ENCODE measurements around the gene RBM24. TPM values are rescaled to one million over a fixed set of nuclear protein-coding genes. Genes with fewer than 3 reads are reported as not detected.

Gene RBM24
- total and polyA plus RNA-seq, 2 of the 13 experiments (the other 11 are each of a cell fraction or from before 2014, with no cell fraction given), result 1.5 to 14.2 TPM

DNA sequence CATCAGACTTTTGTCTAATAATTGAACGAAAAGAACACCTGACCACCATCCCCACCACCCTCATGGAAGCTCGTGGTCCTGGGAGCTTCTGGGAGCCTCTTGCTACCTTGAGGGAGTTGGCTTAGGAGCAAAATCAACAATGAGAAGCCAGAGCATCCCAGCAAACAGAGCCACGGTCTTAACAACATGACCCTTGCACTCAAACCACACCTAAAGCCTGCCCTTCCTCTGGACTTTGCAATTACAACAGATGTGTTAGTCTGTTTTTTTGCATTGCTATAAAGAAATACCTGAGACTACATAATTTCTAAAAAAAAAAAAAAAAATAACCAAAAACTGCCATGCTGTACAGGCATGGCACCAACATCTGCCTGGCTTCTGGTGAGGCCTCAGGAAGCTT is 9.5 kb upstream of the RBM24 start (continued):
- TF ChIP-seq FOXO1 (CRISPR knock-in tag; IDR thresholded peaks at IDR 0.05) (peak; percentile 50; the same call in 1 of the 2 replicates), ETV5 (CRISPR knock-in tag; IDR thresholded peaks at IDR 0.05; ENCODE audit: borderline replicate concordance) (peak; percentile 46; the same call in 1 of the 2 replicates), MIER3 (CRISPR knock-in tag; IDR thresholded peaks at IDR 0.05; ENCODE audit: borderline replicate concordance) (peak; percentile 49; the same call in 1 of the 2 replicates), PAXIP1 (CRISPR knock-in tag; conservative IDR thresholded peaks at IDR 0.05) (0 out of 2 replicates have a peak, but pooled peaks have one; percentile 25), NR2F6 (IDR thresholded peaks at IDR 0.05) (peak; percentile 57; the same call in 1 of the 2 replicates), NR2F6 (CRISPR knock-in tag; IDR thresholded peaks at IDR 0.05) (peak; percentile 76), RARA (CRISPR knock-in tag; IDR thresholded peaks at IDR 0.05) (peak; percentile 41), PHF5A (CRISPR knock-in tag; IDR thresholded peaks at IDR 0.05; ENCODE audit: low read depth, unreplicated experiment) (no peak), CBFB (CRISPR knock-in tag; IDR thresholded peaks at IDR 0.05) (no peak), RXRB (CRISPR knock-in tag; IDR thresholded peaks at IDR 0.05; ENCODE audit: borderline replicate concordance) (peak; percentile 56; the same call in 1 of the 2 replicates), RCOR2 (CRISPR knock-in tag; IDR thresholded peaks at IDR 0.05) (peak; percentile 74), GATAD2A (CRISPR knock-in tag; IDR thresholded peaks at IDR 0.05) (peak; percentile 70; the same call in 1 of the 2 replicates), ERF (CRISPR knock-in tag; IDR thresholded peaks at IDR 0.05) (peak; percentile 56; the same call in 1 of the 2 replicates), ZNF326 (CRISPR knock-in tag; IDR thresholded peaks at IDR 0.05; ENCODE audit: borderline replicate concordance) (no peak), EHMT2 (IDR thresholded peaks at IDR 0.05; ENCODE audit: borderline replicate concordance, low read depth, low read length) (0 out of 2 replicates have a peak, but pooled peaks have one; percentile 4)
- TF ChIP-seq, protein P1, sequence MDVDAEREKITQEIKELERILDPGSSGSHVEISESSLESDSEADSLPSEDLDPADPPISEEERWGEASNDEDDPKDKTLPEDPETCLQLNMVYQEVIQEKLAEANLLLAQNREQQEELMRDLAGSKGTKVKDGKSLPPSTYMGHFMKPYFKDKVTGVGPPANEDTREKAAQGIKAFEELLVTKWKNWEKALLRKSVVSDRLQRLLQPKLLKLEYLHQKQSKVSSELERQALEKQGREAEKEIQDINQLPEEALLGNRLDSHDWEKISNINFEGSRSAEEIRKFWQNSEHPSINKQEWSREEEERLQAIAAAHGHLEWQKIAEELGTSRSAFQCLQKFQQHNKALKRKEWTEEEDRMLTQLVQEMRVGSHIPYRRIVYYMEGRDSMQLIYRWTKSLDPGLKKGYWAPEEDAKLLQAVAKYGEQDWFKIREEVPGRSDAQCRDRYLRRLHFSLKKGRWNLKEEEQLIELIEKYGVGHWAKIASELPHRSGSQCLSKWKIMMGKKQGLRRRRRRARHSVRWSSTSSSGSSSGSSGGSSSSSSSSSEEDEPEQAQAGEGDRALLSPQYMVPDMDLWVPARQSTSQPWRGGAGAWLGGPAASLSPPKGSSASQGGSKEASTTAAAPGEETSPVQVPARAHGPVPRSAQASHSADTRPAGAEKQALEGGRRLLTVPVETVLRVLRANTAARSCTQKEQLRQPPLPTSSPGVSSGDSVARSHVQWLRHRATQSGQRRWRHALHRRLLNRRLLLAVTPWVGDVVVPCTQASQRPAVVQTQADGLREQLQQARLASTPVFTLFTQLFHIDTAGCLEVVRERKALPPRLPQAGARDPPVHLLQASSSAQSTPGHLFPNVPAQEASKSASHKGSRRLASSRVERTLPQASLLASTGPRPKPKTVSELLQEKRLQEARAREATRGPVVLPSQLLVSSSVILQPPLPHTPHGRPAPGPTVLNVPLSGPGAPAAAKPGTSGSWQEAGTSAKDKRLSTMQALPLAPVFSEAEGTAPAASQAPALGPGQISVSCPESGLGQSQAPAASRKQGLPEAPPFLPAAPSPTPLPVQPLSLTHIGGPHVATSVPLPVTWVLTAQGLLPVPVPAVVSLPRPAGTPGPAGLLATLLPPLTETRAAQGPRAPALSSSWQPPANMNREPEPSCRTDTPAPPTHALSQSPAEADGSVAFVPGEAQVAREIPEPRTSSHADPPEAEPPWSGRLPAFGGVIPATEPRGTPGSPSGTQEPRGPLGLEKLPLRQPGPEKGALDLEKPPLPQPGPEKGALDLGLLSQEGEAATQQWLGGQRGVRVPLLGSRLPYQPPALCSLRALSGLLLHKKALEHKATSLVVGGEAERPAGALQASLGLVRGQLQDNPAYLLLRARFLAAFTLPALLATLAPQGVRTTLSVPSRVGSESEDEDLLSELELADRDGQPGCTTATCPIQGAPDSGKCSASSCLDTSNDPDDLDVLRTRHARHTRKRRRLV (CRISPR knock-in tag; IDR thresholded peaks at IDR 0.05), result no peak
- TF ChIP-seq, protein P2, sequence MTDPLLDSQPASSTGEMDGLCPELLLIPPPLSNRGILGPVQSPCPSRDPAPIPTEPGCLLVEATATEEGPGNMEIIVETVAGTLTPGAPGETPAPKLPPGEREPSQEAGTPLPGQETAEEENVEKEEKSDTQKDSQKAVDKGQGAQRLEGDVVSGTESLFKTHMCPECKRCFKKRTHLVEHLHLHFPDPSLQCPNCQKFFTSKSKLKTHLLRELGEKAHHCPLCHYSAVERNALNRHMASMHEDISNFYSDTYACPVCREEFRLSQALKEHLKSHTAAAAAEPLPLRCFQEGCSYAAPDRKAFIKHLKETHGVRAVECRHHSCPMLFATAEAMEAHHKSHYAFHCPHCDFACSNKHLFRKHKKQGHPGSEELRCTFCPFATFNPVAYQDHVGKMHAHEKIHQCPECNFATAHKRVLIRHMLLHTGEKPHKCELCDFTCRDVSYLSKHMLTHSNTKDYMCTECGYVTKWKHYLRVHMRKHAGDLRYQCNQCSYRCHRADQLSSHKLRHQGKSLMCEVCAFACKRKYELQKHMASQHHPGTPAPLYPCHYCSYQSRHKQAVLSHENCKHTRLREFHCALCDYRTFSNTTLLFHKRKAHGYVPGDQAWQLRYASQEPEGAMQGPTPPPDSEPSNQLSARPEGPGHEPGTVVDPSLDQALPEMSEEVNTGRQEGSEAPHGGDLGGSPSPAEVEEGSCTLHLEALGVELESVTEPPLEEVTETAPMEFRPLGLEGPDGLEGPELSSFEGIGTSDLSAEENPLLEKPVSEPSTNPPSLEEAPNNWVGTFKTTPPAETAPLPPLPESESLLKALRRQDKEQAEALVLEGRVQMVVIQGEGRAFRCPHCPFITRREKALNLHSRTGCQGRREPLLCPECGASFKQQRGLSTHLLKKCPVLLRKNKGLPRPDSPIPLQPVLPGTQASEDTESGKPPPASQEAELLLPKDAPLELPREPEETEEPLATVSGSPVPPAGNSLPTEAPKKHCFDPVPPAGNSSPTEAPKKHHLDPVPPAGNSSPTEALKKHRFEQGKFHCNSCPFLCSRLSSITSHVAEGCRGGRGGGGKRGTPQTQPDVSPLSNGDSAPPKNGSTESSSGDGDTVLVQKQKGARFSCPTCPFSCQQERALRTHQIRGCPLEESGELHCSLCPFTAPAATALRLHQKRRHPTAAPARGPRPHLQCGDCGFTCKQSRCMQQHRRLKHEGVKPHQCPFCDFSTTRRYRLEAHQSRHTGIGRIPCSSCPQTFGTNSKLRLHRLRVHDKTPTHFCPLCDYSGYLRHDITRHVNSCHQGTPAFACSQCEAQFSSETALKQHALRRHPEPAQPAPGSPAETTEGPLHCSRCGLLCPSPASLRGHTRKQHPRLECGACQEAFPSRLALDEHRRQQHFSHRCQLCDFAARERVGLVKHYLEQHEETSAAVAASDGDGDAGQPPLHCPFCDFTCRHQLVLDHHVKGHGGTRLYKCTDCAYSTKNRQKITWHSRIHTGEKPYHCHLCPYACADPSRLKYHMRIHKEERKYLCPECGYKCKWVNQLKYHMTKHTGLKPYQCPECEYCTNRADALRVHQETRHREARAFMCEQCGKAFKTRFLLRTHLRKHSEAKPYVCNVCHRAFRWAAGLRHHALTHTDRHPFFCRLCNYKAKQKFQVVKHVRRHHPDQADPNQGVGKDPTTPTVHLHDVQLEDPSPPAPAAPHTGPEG (CRISPR knock-in tag; IDR thresholded peaks at IDR 0.05), result no peak

All from HepG2 (cell line).